Stimulated activated CD8-positive, alpha-beta memory T cell treated with anti-CD3 and anti-CD28 coated beads, Interleukin-15, amount 100 ng/mL, for 24 hours (primary cell): Measurements from ENCODE around the gene SLC4A2.
A peak's percentile ranks its signal among the peaks of the same experiment; 100 is the strongest.

Source experiments
- DNase-seq: peaks from one replicate; pipeline ENCODE4 v3.0.0-alpha.2; 2020; ENCODE audit warnings: low read depth

SLC4A2 gene

DNA sequence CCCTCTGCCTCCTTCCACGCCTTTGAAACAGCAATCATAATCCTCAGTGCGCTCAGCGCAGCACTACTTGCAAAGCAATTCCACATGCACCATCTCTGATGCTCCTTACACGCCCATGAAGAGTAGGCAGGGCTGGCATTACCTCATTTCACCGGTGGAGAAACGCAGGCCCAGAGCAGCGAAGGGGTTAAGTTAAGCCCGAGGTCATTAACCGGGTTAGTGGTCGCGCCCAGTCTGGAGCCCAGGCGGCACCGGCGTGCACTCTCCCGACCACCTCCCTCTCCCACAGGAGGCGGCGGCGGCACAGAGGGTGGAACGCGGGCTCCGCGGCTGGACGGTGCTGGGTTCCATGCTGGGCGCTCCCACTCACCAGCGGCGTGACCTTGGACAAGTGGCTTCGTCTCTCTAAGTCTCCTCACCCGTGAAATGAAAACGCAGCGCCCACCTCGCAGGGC is 20.7 kb downstream of the SLC4A2 start:
- no peak for DNase-seq

DNA sequence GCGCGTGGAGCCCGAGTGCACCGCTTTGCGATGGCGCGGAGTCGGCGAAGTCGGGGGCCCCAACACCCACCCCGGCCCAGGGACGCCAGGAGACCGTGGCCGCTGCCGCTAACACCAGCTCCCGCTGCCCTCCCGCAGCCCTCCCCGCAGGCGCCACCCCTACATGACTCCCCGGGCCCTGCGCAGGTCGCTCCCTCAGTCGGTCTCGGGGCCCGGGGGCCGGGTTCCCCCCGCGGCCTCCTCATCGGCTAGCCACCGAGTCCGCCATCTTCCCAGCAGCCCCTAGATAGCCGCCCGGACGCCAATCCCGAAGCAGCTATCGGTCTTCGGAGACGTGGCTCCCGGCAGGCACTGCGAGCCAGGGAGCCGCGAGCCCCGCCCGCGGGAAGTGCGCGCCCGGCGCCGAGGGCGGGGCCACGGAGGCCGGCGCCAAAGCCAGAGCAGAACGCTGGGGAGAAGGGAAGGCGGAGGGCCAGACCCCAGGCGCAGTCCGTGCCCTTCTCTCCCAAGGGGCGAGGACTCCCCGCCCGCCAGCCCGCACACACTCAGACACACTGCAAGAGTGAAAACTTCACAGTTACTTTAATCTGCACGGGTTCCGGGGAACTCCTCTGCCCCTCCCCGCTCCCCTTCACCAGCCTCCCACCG is 21.3 kb downstream of the SLC4A2 start, which contains the start of gene FASTK:
Gene FASTK, minus strand, starts transcription at position 288 of the 648 bp plus-strand sequence. Its CDS starts 43 bp downstream, at position 245.
- peak; percentile 61 for DNase-seq

- DNase-seq, result no peak
These were observed 22.0 kb downstream of the SLC4A2 start for GRCh38 chr7:151081170-151082101.

GRCh38 chr7:151082141-151083070 is 23.0 kb downstream of the SLC4A2 start:
- no peak for DNase-seq

DNA sequence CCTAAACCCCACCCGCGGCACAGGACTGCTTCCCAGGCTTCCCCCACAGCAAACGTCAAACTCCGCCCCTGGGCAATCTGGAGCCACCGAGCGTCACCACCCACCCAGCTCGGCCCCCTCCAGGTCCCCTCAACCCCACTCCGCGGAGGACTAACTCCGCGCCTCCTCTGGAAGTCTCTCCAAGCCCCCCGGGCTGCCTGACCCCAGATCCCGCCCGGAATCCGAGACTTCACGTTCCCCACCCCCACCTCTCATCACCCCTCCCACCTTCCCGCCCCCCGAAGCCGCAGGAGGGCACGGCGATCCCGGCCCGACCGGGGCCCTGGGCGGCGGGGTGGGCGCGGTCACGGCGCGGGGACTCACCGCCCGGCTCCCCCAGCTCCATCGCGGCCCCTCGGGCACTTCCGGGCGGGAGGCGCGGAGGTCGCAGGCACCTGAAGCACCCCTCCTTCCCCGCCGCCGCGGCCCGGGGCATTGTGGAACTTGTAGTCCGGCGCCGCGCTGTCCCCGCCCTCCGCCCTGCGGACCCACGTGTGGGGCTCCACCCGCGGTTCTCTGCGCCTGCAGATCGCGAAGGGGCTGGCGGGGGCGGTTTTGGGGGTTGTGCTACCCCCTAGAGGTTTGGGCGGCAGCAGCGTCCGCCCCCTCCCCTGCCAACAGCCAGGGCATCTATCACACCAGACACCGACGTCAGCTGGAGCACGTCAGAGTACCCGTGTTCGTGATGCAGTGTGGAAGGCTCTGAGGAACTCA is 23.9 kb downstream of the SLC4A2 start, which contains the start of gene TMUB1:
Gene TMUB1, minus strand, starts transcription at position 423 of the 753 bp plus-strand sequence. CDS start 930 bp downstream, outside the sequence.
- peak; percentile 61 for DNase-seq

DNA sequence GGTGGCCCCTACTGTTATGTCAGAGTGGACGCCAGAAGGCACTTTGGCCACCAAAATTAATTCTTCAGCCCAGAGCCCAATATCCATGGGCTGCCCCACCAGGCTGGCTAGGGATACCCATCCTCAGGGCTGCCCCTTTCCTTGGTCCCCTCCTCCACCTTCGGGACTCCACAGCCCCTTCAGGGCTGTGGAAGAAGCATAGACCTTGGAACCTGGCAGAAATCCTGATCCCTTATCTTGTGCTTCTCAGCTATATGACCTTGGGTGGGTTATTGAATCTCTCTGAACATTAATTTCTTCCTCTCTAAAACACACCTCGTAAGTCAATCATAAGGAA is 24.4 kb downstream of the SLC4A2 start:
- no peak for DNase-seq

DNA sequence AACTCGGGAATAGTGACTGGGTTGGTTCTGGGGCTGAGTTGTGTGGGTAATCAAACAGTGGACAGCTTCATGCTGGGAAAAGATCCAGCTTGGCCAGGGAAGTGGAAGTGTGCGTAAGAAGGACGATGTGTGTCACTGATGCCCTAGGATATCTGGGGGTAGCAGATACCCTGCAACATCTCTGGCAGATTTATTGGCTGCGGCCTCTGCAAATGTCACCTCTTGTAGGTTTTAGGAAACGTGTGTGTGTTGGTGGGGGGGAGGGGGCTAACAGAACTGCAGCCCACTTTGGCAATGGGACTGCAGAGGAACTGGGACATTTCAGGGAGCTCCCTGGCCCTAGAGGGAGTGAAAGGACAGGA is 25.9 kb downstream of the SLC4A2 start:
- no peak for DNase-seq

DNA sequence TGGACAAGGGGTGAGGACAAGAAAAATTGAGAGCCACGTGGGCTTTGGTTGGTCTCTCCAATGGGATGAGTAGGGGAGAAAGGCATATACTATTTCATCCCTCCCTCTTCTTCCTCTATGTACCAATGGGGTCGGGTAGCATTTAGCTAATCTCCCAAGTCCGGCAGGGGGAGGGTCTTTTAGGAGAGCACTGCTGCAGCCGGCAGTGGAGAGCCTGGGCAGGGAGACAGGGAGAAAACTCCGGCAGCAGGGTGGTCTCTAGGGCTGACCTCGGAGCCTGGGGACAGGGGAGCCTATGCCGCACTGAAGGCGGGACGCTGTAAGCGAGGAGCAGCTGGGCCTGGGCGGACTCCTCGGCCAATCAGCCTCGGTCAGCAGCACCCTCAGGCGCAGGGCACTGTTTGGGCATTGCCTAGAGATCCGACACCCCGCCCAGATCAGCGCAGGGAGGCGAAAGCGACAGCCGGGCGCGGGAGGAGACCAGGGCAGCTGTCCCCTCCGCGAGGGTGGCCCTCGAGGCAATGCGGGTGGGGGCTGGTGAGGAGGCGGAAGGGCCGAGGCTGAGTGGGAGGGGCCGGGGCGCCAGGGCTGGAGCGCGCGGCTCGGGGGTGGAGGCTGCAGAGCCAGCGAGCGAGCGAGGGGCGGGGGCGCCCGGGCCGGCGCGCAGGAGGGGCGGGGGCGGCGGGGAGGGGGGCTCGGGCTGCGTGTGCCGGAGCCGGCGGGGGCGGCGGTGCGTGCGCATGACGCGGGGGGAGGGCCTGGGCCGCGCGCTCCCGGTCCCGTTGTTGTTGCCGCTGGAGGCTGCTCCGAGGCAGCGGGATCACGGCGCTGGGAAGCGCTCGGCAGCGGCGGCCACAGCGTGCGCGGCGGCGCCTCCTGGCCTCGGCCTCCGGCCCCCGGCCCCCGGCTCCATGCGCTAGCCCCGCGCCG is 26.6 kb downstream of the SLC4A2 start, which contains the start of gene AGAP3:
Gene AGAP3, plus strand, starts transcription at position 785 of the 930 bp plus-strand sequence. CDS start 267 bp downstream, outside the sequence.
- DNase-seq, result no peak

DNA sequence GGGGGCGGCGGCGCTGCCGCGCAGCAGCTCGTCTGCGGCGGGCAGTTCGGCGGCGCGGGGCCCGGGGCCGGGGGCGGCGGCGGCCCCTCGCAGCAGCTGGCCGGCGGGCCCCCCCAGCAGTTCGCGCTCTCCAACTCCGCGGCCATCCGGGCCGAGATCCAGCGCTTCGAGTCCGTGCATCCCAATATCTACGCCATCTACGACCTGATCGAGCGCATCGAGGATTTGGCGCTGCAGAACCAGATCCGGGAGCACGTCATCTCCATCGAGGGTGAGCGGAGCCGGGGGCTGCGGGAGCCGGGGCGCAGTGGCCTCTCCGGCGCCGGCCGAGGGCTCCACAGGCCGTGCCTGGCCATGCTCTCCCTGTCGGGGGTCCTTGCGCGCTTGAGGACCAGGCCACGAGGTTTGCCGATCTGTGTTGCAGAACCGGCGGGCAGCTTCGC is 27.4 kb downstream of the SLC4A2 start:
- no peak for DNase-seq

- DNase-seq, result no peak
These were observed 28.0 kb downstream of the SLC4A2 start for GRCh38 chr7:151087245-151088018.

DNA sequence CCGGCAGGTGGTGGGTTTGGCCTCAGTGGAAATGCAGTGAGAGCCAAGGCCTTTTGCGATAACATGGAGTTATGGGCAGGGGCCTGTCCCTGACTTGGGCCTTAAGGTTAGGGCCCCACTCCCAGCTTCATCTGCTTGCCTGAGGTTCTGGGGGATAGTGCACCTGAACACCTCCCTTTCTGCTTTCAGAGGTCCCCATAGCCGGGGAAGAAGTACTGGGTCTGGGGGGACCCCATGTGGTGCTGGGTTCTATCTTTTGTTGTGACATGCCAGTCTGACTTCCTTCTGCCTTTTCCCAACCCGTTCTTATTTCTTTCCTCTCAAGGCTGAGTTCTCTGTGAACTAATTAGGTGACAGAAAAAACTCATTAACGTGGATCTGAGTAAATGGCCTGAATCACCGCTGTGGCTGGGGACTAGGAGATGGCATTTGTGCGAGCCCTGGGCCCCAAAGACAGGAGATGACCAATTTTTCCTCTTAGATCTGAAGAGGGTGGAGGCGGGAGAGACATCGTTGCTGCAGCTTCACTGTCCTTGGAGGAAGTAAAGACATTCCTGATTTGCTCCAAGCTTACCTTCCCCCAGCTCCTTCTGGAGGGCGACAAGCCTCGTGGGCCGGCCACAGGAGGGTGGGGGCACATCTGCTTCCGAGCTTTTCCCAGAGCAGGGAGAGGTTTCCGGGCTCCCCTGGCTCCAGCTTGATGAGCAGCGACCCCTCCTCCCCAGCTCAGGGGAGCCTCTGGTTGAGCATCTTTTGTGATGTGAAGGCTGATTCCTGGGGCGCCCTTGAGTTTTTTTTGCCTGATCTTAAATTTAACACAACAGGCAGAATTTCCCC is 28.8 kb downstream of the SLC4A2 start:
- no peak for DNase-seq

- no peak for DNase-seq
These were observed 29.7 kb downstream of the SLC4A2 start for GRCh38 chr7:151088856-151089699.

- no peak for DNase-seq
These were observed 30.7 kb downstream of the SLC4A2 start for GRCh38 chr7:151089893-151090730.

GRCh38 chr7:151091003-151091402 is 31.6 kb downstream of the SLC4A2 start:
- DNase-seq, result no peak

- DNase-seq, result no peak
These were observed 32.0 kb downstream of the SLC4A2 start for GRCh38 chr7:151091431-151091830.

- DNase-seq, result no peak
These were observed 32.6 kb downstream of the SLC4A2 start for GRCh38 chr7:151091988-151092387.
